Caki2 (cell line): ENCODE measurements around the gene PCBD2. TPM values are rescaled to one million over a fixed set of nuclear protein-coding genes. Genes with fewer than 3 reads are reported as not detected.
"Not testable (repeated sequence)": the region's sequence is repeated elsewhere in the genome, so short reads cannot be mapped to it uniquely, and the experiment has no call there.

Experiments
- DNase-seq: peaks from one replicate; pipeline ENCODE4 v3.0.0-alpha.2; 2015; ENCODE audit warnings: low read depth
- in situ Hi-C: cut with HindIII; loops from 2 replicates; pipeline ENCODE4 v1.10.0; 2016; ENCODE audit warnings: low sequenced_read_pairs, low pct_unique_long_range_greater_than_20kb, mixed read lengths
- total RNA-seq: library from RNA; depleted of rRNA; stranded (reverse); fragments of >200 nt; shearing (Covaris generic); gene quantifications from 2 replicates; pipeline ENCODE4 v1.2.3, GENCODE V29; 2014; ENCODE audit warnings: low replicate concordance; rRNA removed

PCBD2 gene
- total RNA-seq = 1.3 and 4.1 TPM in 2 replicates

DNA sequence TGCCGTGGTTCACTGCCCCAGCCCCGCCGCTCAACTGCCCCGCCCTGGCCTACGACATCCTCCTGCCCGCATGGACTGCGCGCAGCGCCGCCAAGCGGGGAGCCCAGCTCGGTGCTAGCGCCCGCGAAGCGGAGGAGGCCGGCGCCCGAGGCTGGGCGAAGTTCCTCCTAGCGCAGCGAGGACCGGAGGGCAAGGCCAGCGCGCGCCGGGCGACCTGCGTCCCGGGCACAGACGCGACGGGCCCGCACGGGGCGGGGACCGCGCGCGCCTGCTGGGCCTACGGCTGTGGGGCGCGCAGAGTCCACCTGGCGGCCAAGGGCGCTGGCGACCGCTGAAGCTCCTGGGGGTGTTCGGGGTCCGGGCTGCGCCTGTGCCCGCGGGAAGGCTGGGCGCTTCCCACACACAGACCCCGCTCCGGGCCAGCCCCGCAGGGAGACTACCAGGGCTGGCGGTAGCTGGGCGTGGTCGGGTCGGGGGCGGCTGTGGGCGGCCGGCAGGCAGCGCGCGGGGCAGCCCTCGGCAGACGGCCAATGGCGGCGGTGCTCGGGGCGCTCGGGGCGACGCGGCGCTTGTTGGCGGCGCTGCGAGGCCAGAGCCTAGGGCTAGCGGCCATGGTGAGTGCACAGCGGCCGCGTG lies at the start of gene PCBD2:
Gene PCBD2, plus strand, starts transcription at position 522 of the 636 bp plus-strand sequence. Its CDS starts 9 bp downstream, at position 531.
- in situ Hi-C loops = no loop called here
- DNase-seq = peak; percentile 93

DNA sequence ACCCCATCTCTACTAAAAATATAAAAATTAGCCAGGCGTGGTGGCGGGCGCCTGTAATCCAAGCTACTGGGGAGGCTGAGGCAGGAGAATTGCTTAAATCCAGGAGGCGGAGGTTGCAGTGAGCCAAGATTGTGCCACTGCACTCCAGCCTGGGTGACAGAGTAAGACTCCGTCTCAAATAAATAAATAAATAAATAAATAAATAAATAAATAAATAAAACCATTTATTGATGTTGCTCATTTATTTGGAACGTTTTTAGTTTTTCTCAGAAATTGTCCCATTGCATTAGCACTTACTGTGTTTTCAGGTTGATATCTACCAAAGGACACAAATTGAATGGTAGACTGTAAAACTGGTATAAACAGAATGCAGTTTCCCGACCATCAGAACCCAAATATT lies 48.5 kb upstream of the PCBD2 start:
- in situ Hi-C loops, DNase-seq: not testable (repeated sequence)

DNA sequence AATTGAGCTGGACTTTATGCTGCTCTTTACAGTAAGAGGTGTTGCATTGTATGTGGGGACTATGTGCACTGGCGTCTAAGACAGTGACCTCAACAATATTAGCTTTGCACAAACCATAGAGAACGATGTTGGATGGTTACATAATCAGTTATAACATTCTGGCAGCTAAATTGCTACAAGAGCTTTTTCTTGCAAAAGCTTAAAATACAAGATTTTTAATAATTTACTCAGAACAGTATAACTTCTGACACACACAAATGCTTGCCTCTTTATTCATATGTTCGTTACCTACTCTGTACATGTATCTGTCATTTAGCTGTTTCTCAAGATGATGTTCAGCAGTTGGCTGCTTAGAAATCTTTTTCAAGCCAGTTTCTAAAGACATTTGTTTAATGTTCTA lies 47.5 kb upstream of the PCBD2 start:
- in situ Hi-C loops = no loop called here
- no peak for DNase-seq

DNA sequence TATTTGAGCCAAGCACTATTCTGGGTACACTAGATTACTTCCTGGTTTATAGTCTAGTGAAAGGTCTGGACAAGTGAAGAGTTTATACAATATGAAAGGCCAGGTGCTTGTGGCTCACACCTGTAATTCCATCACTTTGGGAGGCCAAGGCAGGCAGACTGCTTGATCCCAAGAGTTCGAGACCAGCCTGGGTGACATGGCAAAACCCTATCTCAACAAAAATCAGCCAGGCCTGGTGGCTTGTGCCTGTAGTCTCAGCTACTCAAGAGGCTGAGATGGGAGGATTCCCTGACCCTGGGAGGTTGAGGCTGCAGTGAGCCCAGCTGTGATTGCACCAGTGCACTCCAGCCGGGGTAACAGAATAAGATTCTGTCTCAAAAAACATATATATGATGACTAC lies 40.2 kb upstream of the PCBD2 start:
- in situ Hi-C loops = no loop called here

DNA sequence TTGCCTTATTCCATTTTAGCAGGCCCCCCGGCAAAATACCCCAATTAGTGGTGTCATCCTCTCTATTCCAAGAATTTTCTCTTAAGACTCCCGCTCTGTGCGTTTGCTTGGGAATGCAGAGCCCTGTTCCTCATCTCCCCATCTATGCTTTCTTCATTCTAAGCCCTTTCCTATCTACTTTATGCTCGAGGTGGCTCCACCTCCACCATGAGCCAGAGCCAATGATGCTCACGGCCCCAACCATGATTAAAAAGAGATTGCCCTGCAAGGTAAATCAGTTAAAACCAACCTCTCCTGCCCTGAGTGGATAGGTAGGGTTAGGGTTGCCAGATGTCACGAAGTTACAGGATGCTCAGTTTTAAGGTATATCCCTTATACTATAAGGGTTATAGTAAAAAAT lies 31.4 kb upstream of the PCBD2 start:
- in situ Hi-C loops = no loop called here
- peak; percentile 12 for DNase-seq

More for the DNA sequence above, 40.2 kb upstream of the PCBD2 start:
- no peak for DNase-seq

DNA sequence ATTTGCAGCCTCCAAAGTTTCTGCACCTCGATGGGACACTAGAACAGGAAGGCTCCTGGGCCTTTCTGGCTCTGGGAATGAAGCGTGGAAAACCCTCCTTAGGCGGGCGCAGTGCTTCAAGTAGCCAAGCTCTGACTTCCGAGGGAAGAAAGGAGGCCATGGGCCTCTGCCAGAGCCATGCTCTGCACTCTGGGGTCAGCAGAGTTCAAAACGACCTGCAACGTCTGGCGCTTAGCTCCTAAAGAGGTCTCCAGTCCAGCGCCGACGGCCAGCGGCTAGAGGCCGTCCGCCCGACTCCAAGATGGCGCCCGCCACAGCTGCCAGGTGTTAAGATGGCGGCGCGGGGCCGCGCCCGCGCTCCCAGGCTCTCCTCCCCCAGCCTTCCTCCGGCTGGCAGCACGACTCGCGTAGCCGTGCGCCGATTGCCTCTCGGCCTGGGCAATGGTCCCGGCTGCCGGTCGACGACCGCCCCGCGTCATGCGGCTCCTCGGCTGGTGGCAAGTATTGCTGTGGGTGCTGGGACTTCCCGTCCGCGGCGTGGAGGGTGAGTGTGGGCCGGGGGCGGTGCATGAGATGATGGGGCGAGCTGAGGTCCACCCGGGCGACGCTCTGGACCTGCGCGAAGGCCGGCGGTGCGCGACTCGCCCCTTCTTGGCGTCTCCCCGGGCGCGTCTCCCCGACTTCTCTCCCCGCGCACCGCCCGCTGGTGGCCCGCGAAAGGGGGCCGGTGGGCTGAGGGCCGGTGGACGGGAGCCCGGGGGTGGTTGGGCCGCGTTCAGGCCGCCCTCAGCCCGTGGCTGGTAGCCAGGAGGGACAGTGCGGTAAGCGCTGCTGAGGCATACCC lies 30.7 kb upstream of the PCBD2 start, which contains the start of gene TXNDC15:
Gene TXNDC15, plus strand, starts transcription at position 385 of the 844 bp plus-strand sequence. Its CDS starts 57 bp downstream, at position 442.
- in situ Hi-C loops = no loop called here
- peak; percentile 80 for DNase-seq

DNA sequence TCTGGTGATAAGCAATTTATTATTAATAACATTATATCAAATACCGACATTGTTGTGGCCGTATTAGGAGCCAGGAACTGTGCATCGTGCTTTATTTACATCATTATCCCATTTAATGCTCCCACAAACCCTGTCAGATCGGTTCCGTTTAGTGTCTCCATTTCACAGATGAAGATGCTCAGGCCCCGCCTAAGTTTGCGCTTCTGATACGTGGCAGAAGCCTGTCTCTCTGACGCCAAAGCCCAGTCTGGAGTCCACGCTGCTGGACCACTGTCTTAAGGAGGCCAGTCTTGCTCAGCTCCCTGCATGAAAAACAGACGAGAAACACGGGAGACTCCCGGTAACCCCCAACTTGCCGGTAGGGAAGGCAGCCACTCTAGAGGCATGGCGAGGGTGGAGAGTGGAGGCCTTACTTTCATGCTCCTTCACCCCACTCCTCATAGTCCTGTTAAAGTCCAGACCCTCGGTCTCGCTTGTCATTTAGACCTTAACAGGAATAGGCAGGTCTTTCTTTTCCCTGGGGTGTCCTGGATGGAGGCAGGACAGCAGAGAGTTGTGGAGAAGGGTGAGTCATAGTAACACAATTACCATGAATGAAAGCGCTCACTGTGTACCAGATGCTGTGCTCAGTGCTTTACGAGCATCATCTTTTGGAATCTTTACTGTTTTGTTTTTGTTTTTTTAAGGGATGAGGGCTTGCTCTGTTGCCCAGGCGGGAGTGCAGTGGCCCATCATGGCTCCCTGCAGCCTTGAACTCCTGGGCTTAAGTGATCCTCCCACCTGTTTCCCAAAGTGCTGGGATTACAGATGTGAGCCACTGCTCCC lies 29.9 kb upstream of the PCBD2 start:
- peak; percentile 48 for DNase-seq
- in situ Hi-C loops = no loop called here

DNA sequence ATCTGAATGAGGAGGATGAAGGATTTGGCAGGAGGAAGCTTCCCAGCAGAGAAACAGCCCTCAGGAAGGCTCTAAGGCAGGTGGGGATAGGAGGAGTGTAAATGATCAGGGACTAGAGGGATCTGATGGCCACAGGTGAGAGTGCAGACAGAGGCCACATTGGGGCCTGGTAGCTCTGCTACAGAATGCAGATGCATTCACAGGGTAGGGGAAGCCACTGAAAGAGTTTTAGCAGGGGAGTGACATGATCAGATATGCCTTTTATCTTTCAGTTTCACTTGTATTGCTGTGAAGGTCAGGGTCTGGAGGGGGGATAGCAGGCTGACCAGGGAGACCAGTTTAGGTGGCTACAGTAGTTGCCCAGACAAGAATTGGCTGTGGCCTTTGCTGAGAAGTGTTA lies 27.8 kb upstream of the PCBD2 start:
- in situ Hi-C loops = no loop called here
- DNase-seq = no peak

DNA sequence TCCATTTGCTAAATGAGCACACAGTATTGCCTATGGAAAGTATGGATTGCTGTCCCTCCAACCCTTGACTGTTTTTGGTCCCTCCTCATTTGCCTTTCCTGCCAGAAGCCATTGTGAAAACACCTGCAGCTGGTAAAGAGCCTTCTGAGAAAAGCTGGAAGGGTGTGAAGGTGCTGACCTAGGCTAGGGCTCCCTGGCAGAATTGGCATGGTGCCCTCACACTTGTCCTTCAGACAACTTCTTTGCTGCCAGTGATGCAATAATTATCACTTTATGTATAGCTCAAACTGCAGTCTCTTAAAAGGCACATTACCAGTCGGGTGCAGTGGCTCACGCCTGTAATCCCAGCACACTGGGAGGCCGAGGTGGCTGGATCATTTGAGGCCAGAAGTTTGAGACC lies 26.5 kb upstream of the PCBD2 start:
- in situ Hi-C loops = no loop called here
- DNase-seq = no peak

DNA sequence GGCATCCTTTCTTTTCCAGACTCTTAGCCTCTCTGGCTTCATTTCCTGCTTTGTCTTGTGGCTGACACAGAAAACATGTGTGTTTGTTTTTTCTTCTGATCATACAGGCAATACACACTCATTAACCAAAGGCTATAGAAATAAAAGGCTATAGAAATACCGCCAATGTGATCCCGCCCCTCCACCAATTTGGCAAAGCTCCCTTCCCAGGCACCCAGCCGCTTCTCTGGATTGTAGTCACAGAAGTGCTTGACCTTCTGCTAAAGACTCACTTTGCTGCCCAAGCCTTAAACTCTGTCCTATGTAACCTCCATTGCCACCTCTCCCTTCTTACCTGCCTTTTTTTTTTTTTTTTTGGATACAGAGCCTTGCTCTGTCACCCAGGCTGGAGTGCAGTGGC lies 25.5 kb upstream of the PCBD2 start:
- in situ Hi-C loops = no loop called here
- DNase-seq = no peak

DNA sequence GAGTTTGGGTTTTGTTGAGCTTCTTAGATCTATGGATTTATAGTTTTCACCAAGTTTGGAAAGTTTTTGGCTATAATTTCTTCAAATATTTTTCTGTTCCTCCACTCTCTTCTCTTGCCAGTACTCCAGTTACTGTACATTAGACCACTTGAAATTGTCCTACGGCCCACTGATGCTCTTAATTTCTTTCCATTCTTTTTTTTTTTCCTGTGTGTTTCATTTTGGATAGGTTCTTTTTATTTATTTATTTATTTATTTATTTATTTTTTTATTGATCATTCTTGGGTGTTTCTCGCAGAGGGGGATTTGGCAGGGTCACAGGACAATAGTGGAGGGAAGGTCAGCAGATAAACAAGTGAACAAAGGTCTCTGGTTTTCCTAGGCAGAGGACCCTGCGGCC lies 24.0 kb upstream of the PCBD2 start:
- DNase-seq, in situ Hi-C loops: not testable (repeated sequence)

DNA sequence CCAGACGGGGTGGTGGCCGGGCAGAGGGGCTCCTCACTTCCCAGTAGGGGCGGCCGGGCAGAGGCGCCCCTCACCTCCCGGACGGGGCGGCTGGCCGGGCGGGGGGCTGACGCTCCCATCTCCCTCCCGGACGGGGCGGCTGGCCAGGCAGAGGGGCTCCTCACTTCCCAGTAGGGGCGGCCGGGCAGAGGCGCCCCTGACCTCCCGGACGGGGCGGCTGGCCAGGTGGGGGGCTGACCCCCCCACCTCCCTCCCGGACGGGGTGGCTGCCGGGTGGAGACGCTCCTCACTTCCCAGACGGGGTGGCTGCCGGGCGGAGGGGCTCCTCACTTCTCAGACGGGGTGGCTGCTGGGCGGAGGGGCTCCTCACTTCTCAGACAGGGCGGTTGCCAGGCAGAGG lies 23.2 kb upstream of the PCBD2 start:
- in situ Hi-C loops, DNase-seq: not testable (repeated sequence)

DNA sequence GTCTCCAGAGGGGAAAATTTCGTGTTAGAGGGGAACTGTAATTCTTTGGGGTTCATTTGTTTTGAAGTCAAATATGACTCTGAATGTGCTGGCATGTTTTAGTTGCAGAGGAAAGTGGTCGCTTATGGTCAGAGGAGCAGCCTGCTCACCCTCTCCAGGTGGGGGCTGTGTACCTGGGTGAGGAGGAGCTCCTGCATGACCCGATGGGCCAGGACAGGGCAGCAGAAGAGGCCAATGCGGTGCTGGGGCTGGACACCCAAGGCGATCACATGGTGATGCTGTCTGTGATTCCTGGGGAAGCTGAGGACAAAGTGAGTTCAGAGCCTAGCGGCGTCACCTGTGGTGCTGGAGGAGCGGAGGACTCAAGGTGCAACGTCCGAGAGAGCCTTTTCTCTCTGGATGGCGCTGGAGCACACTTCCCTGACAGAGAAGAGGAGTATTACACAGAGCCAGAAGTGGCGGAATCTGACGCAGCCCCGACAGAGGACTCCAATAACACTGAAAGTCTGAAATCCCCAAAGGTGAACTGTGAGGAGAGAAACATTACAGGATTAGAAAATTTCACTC lies 17.3 kb upstream of the PCBD2 start:
- in situ Hi-C loops = no loop called here
- DNase-seq = no peak

DNA sequence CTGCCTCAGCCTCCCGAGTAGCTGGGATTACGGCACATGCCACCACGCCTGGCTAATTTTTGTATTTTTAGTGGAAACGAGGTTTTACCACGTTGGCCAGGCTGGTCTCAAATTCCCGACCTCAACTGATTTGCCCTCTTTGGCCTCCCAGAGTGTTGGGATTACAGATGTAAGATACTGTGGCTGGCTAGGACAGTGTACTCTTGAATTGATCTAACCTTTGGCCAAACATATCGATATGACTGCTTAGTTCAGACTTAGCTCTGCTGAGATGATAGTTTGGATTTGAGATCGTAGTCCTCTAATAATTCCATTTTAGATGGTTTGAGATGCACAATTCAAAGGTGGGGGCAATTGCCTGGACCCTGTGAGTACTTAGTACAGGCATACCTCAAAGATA lies 15.6 kb upstream of the PCBD2 start:
- in situ Hi-C loops = no loop called here
- no peak for DNase-seq

DNA sequence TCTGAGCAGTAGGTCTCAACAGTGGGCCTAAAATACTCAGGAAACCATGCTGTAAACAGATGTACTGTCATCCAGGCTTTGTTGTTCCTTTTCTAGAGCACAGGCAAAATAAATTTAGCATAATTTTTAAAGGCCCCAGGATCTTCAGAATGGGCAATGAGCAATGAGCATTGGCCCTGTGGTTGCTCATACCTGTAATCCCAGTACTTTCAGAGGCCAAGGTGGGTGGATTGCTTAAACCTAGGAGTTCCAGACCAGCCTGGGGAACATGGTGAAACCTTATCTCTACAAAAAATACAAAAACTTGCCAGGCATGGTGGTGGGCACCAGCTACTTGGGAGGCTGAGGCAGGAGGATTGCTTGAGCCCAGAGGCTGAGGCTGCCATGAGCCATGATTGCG lies 13.5 kb upstream of the PCBD2 start:
- DNase-seq = no peak
- in situ Hi-C loops = no loop called here

DNA sequence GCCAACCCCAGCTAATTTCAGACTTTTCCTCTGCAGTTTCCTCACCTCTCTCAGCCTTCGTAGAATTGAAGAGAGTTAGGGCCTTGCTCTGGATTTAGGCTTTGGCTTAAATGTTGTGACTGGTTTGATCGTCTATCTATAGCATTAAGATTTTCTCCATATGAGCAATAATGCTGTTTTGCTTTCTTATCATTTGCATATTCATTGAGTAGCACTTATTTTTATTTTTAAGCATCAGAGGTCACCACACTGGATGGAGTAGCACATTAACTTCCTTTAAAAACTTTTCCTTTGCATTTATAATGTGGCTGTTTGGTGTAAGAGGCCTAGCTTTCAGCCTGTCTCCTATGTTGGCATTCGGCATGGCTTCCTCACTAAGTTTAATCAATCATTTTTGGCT lies 12.6 kb upstream of the PCBD2 start:
- DNase-seq = no peak
- in situ Hi-C loops = no loop called here

DNA sequence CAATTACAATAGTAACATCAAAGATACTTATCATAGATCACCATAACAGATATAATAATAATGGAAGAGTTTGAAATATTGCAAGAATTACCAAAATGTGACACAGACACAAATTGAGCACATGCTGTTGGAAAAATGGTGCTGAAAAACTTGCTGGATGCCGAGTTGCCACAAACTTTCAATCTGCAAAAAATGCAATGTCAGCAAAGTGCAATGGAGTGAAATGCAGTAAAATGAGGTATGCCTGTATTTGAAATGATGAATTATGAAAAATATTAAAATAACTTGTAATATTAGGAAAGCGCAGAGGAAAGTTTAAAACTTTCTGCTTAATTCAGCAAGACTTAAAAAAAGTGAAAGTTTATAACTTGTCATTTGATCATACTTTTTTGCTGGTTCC lies 12.0 kb upstream of the PCBD2 start:
- no peak for DNase-seq
- in situ Hi-C loops = no loop called here

DNA sequence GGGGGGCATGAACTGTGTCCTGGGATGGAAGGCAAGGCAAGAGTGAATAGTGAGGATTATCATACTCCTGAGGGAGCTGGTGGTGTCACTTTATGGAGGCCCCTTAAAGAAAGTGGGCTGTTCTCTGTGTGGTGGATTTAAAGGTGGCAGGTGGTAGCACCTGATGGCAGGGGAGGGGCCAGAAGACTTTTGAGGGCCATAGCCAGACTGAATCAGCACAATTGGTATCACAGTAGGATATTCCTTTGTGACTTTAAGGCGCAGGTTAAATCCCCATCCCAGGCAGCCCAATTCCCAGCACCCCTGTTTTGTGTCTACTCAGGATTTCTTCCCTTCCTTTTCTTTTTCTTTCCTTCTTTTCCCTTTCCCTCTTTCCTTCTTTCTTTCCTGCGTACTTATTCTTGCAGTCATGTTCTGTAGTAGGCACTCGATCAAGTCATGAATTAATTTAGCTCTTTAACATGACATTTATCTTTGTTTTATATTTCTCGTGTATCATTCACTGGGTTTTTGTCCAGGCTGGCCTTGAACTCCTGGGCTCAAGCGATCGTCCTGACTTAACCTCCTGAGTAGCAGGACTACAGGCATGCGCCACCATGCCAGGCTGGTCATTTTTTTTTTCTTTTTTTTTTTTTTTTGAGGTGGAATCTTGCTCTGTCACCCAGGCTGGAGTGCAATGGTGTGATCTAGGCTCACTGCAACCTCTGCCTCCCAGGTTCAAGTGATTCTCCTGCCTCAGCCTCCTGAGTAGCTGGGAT lies 11.0 kb upstream of the PCBD2 start:
- no peak for DNase-seq
- in situ Hi-C loops = no loop called here
